ENCODE data around the gene MRPL34.
"Not testable (repeated sequence)": the region's sequence is repeated elsewhere in the genome, so short reads cannot be mapped to it uniquely, and the experiment has no call there.

Gene MRPL34

GRCh38 chr19:17285415-17286135, 20.1 kb upstream of the MRPL34 start:
- DNase-seq (ENCODE audit: low read depth in 2 of 2): no peak

GRCh38 chr19:17286263-17286662, 19.4 kb upstream of the MRPL34 start:
- no peak for DNase-seq (ENCODE audit: low read depth in 2 of 2)

- no peak for DNase-seq (ENCODE audit: low read depth in 2 of 2)
These were observed 18.9 kb upstream of the MRPL34 start for GRCh38 chr19:17286752-17287151.

GRCh38 chr19:17289489-17289888, 16.2 kb upstream of the MRPL34 start:
- no peak for DNase-seq (ENCODE audit: low read depth in 2 of 2)

- peak; percentile 59 to 64 for DNase-seq (ENCODE audit: low read depth in 2 of 2)
These were observed 13.2 kb upstream of the MRPL34 start for GRCh38 chr19:17292301-17293074.

- DNase-seq (ENCODE audit: low read depth in 2 of 2): no peak
These were observed 12.1 kb upstream of the MRPL34 start for GRCh38 chr19:17293605-17294004.

GRCh38 chr19:17294051-17294891, 11.4 kb upstream of the MRPL34 start:
- DNase-seq (ENCODE audit: low read depth in 2 of 2): no peak

- not testable (repeated sequence) for DNase-seq (ENCODE audit: low read depth in 2 of 2)
These were observed 10.1 kb upstream of the MRPL34 start for GRCh38 chr19:17295551-17295950.

GRCh38 chr19:17296273-17296672, 9.4 kb upstream of the MRPL34 start:
- no peak for DNase-seq (ENCODE audit: low read depth in 2 of 2)

GRCh38 chr19:17296976-17297375, 8.7 kb upstream of the MRPL34 start:
- no peak for DNase-seq (ENCODE audit: low read depth in 2 of 2)

- no peak for DNase-seq (ENCODE audit: low read depth in 2 of 2)
These were observed 4.6 kb upstream of the MRPL34 start for GRCh38 chr19:17300992-17301619.

GRCh38 chr19:17302391-17303166, 3.1 kb upstream of the MRPL34 start:
- no peak for DNase-seq (ENCODE audit: low read depth in 2 of 2)

- peak; percentile 82 to 89 for DNase-seq (ENCODE audit: low read depth in 2 of 2)
These were observed 2.3 kb upstream of the MRPL34 start, which contains the start of gene ABHD8 for GRCh38 chr19:17303167-17303939. ABHD8 (minus strand) TSS chr19:17303425; CDS start chr19:17301616, 1,809 bp downstream.

- no peak for DNase-seq (ENCODE audit: low read depth in 2 of 2)
These were observed 1.8 kb upstream of the MRPL34 start for GRCh38 chr19:17303940-17304267.

- DNase-seq (ENCODE audit: low read depth in 2 of 2): no peak
These were observed 1.1 kb upstream of the MRPL34 start for GRCh38 chr19:17304386-17305215.

GRCh38 chr19:17305216-17305516, 506 bp upstream of the MRPL34 start:
- no peak for DNase-seq (ENCODE audit: low read depth in 2 of 2)

- DNase-seq (ENCODE audit: low read depth in 2 of 2): no peak
These were observed 628 bp downstream of the MRPL34 start for GRCh38 chr19:17306285-17306714.

- no peak for DNase-seq (ENCODE audit: low read depth in 2 of 2)
These were observed 2.3 kb downstream of the MRPL34 start for GRCh38 chr19:17307876-17308377.

Measured in stimulated activated CD8-positive, alpha-beta memory T cell treated with anti-CD3 and anti-CD28 coated beads, Interleukin-7, amount 100 ng/mL, for 1 hour (primary cell).